Measurements from ENCODE around the gene MCM5. TPM values are rescaled to one million over a fixed set of nuclear protein-coding genes. Genes with fewer than 3 reads are reported as not detected.
"Not testable (repeated sequence)": the region's sequence is repeated elsewhere in the genome, so short reads cannot be mapped to it uniquely, and the experiment has no call there.

MCM5 gene
- total and polyA plus RNA-seq, 8 donors = 34.9 to 83.4 (median 63.9) TPM

GRCh38 chr22:35463231-35463933 is 63.4 kb downstream of the MCM5 start:
- no peak for ATAC-seq
- intact Hi-C loops (cut with DNase I) = no loop called here
- Histone ChIP-seq H3K36me3 (no peaks in the 10 kb centered on the region), H3K27ac (no peak overlapping the region), H3K4me3 (no peak overlapping the region), H3K27me3 (no peaks in the 10 kb centered on the region), H3K9me3 (no peaks in the 10 kb centered on the region), H3K4me1 (peaks cover 6 to 10% of the 10 kb centered on the region in 2 donors)
- no peak for TF ChIP-seq CTCF (IDR thresholded peaks at IDR 0.05)
- no peak for DNase-seq

- H3K4me1 ChIP-seq = peaks cover 6 to 10% of the 10 kb centered on the region in 2 donors
- TF ChIP-seq CTCF (IDR thresholded peaks at IDR 0.05) = no peak
- intact Hi-C loops (cut with DNase I) = no loop called here
- no peak overlapping the region for H3K4me3 ChIP-seq
- H3K27ac ChIP-seq = no peak overlapping the region
- ATAC-seq (no peak), DNase-seq (peak in 1 of 4 donors; percentile 12)
- no peaks in the 10 kb centered on the region for H3K9me3 ChIP-seq
- H3K36me3 ChIP-seq = no peaks in the 10 kb centered on the region
- no peaks in the 10 kb centered on the region for H3K27me3 ChIP-seq
These were observed 64.5 kb downstream of the MCM5 start for GRCh38 chr22:35464399-35464798.

GRCh38 chr22:35465109-35465701 is 65.3 kb downstream of the MCM5 start:
- Histone ChIP-seq H3K9me3 (no peaks in the 10 kb centered on the region), H3K4me1 (peaks cover 6 to 10% of the 10 kb centered on the region in 2 donors), H3K27ac (no peak overlapping the region), H3K4me3 (no peak overlapping the region), H3K27me3 (no peaks in the 10 kb centered on the region), H3K36me3 (no peaks in the 10 kb centered on the region)
- DNase-seq = peak in 1 of 4 donors; percentile 49
- no peak for TF ChIP-seq CTCF (IDR thresholded peaks at IDR 0.05)
- ATAC-seq = no peak
- intact Hi-C loops (cut with DNase I) = no loop called here

- no peaks in the 10 kb centered on the region for H3K9me3 ChIP-seq
- no peak overlapping the region for H3K4me3 ChIP-seq
- H3K36me3 ChIP-seq = no peaks in the 10 kb centered on the region
- peak overlapping the region; percentile 45 to 54 for H3K27ac ChIP-seq
- intact Hi-C loops (cut with DNase I) = no loop called here
- no peak for TF ChIP-seq CTCF (IDR thresholded peaks at IDR 0.05)
- peak; percentile 83 for ATAC-seq
- peak in 3 of 4 donors; percentile 46 to 63 (median 53) for DNase-seq
- peaks cover 6 to 10% of the 10 kb centered on the region in 2 donors for H3K4me1 ChIP-seq
- no peaks in the 10 kb centered on the region for H3K27me3 ChIP-seq
These were observed 67.9 kb downstream of the MCM5 start for GRCh38 chr22:35467681-35468434.

GRCh38 chr22:35470903-35471321 is 71.0 kb downstream of the MCM5 start:
- Histone ChIP-seq H3K4me1 (peaks cover 6 to 10% of the 10 kb centered on the region in 2 donors), H3K27me3 (no peaks in the 10 kb centered on the region), H3K36me3 (no peaks in the 10 kb centered on the region), H3K4me3 (no peak overlapping the region), H3K27ac (no peak overlapping the region), H3K9me3 (no peaks in the 10 kb centered on the region)
- intact Hi-C loops (cut with DNase I) = no loop called here
- DNase-seq (peak in 1 of 4 donors; percentile 10), ATAC-seq (no peak)
- TF ChIP-seq CTCF (IDR thresholded peaks at IDR 0.05) = no peak

GRCh38 chr22:35471566-35471965 is 71.6 kb downstream of the MCM5 start:
- intact Hi-C loops (cut with DNase I); ATAC-seq: not testable (repeated sequence)

More at GRCh38 chr22:35471566-35471965, 71.6 kb downstream of the MCM5 start:
- H3K4me3 ChIP-seq, H3K9me3 ChIP-seq, DNase-seq, H3K27me3 ChIP-seq, H3K36me3 ChIP-seq, H3K27ac ChIP-seq: not testable (repeated sequence)
- peaks cover 6 to 10% of the 10 kb centered on the region in 2 donors for H3K4me1 ChIP-seq

Measured in left lung (tissue), 10 donors.